HG03025 (cell line): Measurements from ENCODE around the gene NXF1.

ENCODE experiments used
- ATAC-seq: cut with Tn5 transposase; IDR thresholded peaks from one replicate; pipeline ENCODE4 v1.9.1; 2021; ENCODE audit warnings: mild to moderate bottlenecking, moderate library complexity; ENCODE audit not compliant: unreplicated experiment, low FRiP score

NXF1 gene

GRCh38 chr11:62747475-62748160 lies 57.6 kb downstream of the NXF1 start:
- ATAC-seq: no peak
